Large intestine (tissue), 3 donors: ENCODE data around the gene SHB. TPM values are rescaled to one million over a fixed set of nuclear protein-coding genes. Genes with fewer than 3 reads are reported as not detected.
"Not testable (repeated sequence)": the region's sequence is repeated elsewhere in the genome, so short reads cannot be mapped to it uniquely, and the experiment has no call there.

Experiments used
- DNase-seq, 2 donors: peaks; one replicate each; pipeline versions ENCODE4 v3.0.0 to v3.0.0-alpha.2; 2013
- H3K27ac ChIP-seq: one replicate; pipeline ENCODE4 v1.5.1; 2013; ENCODE audit warnings: low read length
- H3K27me3 ChIP-seq: 2 replicates; pipeline ENCODE4 v1.6.1; 2013; ENCODE audit warnings: low read length; ENCODE audit not compliant: control insufficient read depth, insufficient read depth
- H3K36me3 ChIP-seq: 2 replicates; pipeline ENCODE4 v1.6.1; 2013; ENCODE audit warnings: low read length; ENCODE audit not compliant: control insufficient read depth, insufficient read depth
- H3K4me1 ChIP-seq: one replicate; pipeline ENCODE4 v1.6.1; 2013; ENCODE audit warnings: low read length; ENCODE audit not compliant: control insufficient read depth, insufficient read depth
- H3K4me3 ChIP-seq: one replicate; pipeline ENCODE4 v1.5.1; 2013; ENCODE audit warnings: low read length
- H3K9me3 ChIP-seq: one replicate; pipeline ENCODE4 v1.6.1; 2013; ENCODE audit warnings: mild to moderate bottlenecking, low read depth, low read length, moderate library complexity; ENCODE audit not compliant: control insufficient read depth
- WGBS: methylation state at CpG from one replicate; pipeline ENCODE4 v1.1.5; 2013; ENCODE audit warnings: low lambda C conversion rate; ENCODE audit not compliant: insufficient coverage; 5-methylcytosine and 5-hydroxymethylcytosine counted together
- polyA plus RNA-seq: library from polyadenylated mRNA; unstranded; fragments of 120-200 nt; gene quantifications from one replicate; pipeline ENCODE4 v1.2.1, GENCODE V29; 2013

The SHB gene
- polyA plus RNA-seq, 1 donor: 17.8 TPM

GRCh38 chr9:37915911-37916470, 153.0 kb downstream of the SHB start:
- peaks cover 36% of the 10 kb centered on the region for H3K36me3 ChIP-seq

GRCh38 chr9:37914701-37915358, 154.2 kb downstream of the SHB start:
- Histone ChIP-seq H3K27ac (no peak overlapping the region), H3K4me1 (no peaks in the 10 kb centered on the region), H3K36me3 (peaks cover 33% of the 10 kb centered on the region), H3K4me3 (no peak overlapping the region), H3K27me3 (no peaks in the 10 kb centered on the region), H3K9me3 (no peaks in the 10 kb centered on the region)
- WGBS: no CpG with 5 or more reads among the region's 11 CpGs
- no peak for DNase-seq

More at GRCh38 chr9:37915911-37916470, 153.0 kb downstream of the SHB start:
- Histone ChIP-seq H3K4me3 (no peak overlapping the region), H3K27ac (no peak overlapping the region), H3K9me3 (no peaks in the 10 kb centered on the region), H3K27me3 (no peaks in the 10 kb centered on the region), H3K4me1 (no peaks in the 10 kb centered on the region)
- no peak for DNase-seq
- no CpG with 5 or more reads among the region's 14 CpGs for WGBS

DNA sequence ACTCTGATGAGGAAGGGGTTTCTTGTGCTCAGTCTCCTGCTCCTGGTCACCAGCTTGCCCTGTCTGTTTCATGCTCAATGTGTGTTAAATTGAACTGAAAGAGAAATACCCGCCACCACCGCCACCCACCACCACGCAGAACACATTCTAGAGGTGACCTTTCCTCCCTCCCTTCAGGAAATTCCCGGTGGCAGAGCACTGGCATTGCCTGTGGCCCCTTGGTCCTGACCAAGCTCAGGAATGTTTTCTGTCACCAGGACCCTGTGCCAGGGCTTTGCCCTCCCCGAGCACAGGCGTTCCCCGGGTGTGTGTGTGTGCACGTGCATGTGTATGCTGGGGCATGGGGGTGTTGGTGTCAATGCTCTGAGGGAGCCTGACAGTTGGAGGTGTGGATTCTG, 154.9 kb downstream of the SHB start:
- Histone ChIP-seq H3K27ac (no peak overlapping the region), H3K9me3 (no peaks in the 10 kb centered on the region), H3K4me1 (no peaks in the 10 kb centered on the region), H3K27me3 (no peaks in the 10 kb centered on the region), H3K4me3 (no peak overlapping the region), H3K36me3 (peaks cover 28% of the 10 kb centered on the region)
- no CpG with 5 or more reads among the region's 8 CpGs for WGBS
- DNase-seq: no peak

DNA sequence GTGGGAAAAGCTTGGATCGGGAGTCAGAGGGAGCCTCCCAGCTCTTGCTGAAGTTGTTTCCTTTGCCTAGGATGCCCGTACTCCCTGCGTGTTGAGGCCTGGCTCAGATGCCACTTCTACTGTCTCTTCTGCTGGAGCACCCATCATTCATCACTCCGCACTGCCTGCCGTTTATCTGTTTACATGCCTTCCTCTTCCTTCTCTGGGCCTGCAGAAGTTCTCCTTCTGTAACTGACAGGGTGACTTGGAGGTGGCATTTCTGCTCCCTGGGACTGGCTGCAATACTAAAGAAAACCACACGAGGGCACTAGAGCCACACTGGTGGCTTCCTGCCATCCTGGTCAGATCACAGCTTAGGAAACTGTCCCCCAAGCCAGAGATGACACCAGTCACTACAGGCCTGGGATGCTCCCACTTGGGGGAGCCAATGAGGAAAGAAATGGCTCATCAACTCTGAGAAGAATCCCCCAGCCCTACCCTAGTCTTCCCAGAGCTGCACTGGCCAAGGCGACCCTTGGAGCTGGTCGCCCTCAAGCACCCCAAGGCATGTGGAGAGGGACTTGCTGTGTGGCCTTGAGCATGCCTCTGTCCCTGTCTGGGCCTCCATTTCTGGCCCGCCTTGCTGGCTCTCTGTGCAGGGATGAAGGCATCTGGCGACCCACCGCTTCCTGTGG, 155.4 kb downstream of the SHB start:
- Histone ChIP-seq H3K27me3 (no peaks in the 10 kb centered on the region), H3K4me1 (no peaks in the 10 kb centered on the region), H3K9me3 (no peaks in the 10 kb centered on the region), H3K36me3 (peaks cover 23% of the 10 kb centered on the region), H3K27ac (no peak overlapping the region), H3K4me3 (no peak overlapping the region)
- peak; percentile 71 to 81 for DNase-seq
- WGBS: no CpG with 5 or more reads among the region's 11 CpGs

- no peak for DNase-seq
- Histone ChIP-seq H3K36me3 (peaks cover 2% of the 10 kb centered on the region), H3K27me3 (no peaks in the 10 kb centered on the region), H3K9me3 (no peaks in the 10 kb centered on the region), H3K4me3 (no peak overlapping the region), H3K27ac (no peak overlapping the region), H3K4me1 (no peaks in the 10 kb centered on the region)
- no CpG with 5 or more reads among the region's 6 CpGs for WGBS
Measured at GRCh38 chr9:37911271-37911681, 157.8 kb downstream of the SHB start.

DNA sequence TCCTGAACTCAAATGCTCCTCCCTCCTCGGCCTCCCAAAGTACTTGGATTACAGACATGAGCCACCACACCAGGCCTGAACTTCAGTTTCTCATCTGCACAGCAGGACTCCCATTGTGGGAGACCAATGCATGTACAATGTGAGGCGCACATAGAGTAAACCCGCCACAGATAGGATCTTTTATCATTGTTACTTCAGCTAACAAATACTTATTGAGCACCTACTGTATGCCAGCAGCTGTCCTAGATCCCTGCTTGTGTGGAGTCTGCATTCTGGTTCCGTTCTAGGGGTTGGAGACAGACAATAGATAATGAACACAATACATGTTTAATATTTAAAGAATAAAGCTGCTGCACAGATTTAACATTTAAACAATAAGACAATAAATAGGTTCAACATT, 158.8 kb downstream of the SHB start:
- peaks cover 2% of the 10 kb centered on the region for H3K36me3 ChIP-seq
- H3K27me3 ChIP-seq: no peaks in the 10 kb centered on the region
- DNase-seq: peak in 1 of 2 donors; percentile 0
- no peak overlapping the region for H3K4me3 ChIP-seq
- H3K27ac ChIP-seq: no peak overlapping the region
- WGBS: no CpG with 5 or more reads among the region's 4 CpGs
- H3K4me1 ChIP-seq: peaks cover under 1% of the 10 kb centered on the region
- H3K9me3 ChIP-seq: no peaks in the 10 kb centered on the region

GRCh38 chr9:37909836-37910235, 159.2 kb downstream of the SHB start:
- H3K4me3 ChIP-seq, H3K27me3 ChIP-seq, H3K9me3 ChIP-seq, H3K4me1 ChIP-seq, H3K36me3 ChIP-seq, DNase-seq, H3K27ac ChIP-seq: not testable (repeated sequence)
- whole genome bisulfite sequencing: no CpG with 5 or more reads among the region's 5 CpGs

DNA sequence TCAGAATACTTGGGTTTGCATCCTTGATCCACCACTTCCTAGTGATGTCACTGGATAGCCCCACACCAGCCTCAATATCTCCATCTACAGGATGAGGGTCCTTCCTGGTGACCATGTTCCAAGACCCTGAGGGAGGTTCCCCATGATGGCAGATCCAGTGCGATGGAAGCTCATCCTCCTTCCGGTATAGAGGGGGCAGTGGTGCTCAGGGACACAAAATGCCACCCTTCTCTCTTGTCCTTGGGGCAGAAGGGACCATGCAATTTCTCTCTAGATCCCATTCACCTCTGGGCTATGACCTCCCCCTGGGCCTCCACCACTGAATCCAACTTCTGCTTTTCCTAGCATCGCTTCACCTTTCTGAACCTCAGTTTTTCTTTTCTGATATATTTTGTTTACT, 159.7 kb downstream of the SHB start:
- no peak overlapping the region for H3K27ac ChIP-seq
- WGBS: no CpG with 5 or more reads among the region's 3 CpGs
- no peaks in the 10 kb centered on the region for H3K27me3 ChIP-seq
- H3K9me3 ChIP-seq: no peaks in the 10 kb centered on the region
- H3K36me3 ChIP-seq: peaks cover 2% of the 10 kb centered on the region
- H3K4me3 ChIP-seq: no peak overlapping the region
- no peak for DNase-seq
- H3K4me1 ChIP-seq: peaks cover 9% of the 10 kb centered on the region

GRCh38 chr9:37908698-37909186, 160.3 kb downstream of the SHB start:
- Histone ChIP-seq H3K4me1 (peaks cover 9% of the 10 kb centered on the region), H3K9me3 (no peaks in the 10 kb centered on the region), H3K27me3 (no peaks in the 10 kb centered on the region), H3K36me3 (no peaks in the 10 kb centered on the region), H3K4me3 (no peak overlapping the region), H3K27ac (no peak overlapping the region)
- peak in 1 of 2 donors; percentile 55 for DNase-seq
- no CpG with 5 or more reads among the region's 4 CpGs for WGBS

DNA sequence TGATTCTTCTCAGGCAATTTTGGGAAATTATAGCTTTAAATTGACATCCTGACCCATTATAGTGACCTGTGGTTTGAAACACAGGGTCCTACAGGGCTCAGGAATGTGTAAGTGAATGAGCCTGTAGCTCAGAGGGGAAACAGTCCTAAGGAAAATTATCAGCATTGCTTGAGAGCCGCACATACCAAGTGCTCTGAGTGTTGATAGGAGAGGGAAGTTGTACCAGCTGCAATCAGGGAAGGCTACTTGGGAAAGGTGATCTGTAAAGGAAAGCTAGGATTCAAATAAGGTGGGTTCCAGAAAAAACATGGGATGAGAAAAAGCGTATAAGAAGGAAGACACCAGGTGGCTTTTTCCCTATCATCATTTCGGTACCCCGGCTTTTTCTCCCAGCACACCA, 160.7 kb downstream of the SHB start:
- no peaks in the 10 kb centered on the region for H3K9me3 ChIP-seq
- 30% methylated on average over 2 of the region's 4 CpGs for WGBS
- H3K4me3 ChIP-seq: no peak overlapping the region
- H3K4me1 ChIP-seq: peaks cover 9% of the 10 kb centered on the region
- no peak for DNase-seq
- H3K27ac ChIP-seq: no peak overlapping the region
- H3K36me3 ChIP-seq: no peaks in the 10 kb centered on the region
- H3K27me3 ChIP-seq: no peaks in the 10 kb centered on the region
